NCI-H187 (cell line): ENCODE results near the gene RALGAPB.
A peak's percentile ranks its signal among the peaks of the same experiment; 100 is the strongest.

Experiments used
- DNase-seq, 2 experiments: peaks; one replicate each; lab custom pipeline; 2025; lab: John Stamatoyannopoulos, UW

RALGAPB gene

GRCh38 chr20:38609815-38610214 lies 137.2 kb downstream of the RALGAPB start:
- DNase-seq, result peak in 1 of 2 experiments; percentile 18

- DNase-seq, result no peak
Measured at GRCh38 chr20:38610521-38610920, 137.9 kb downstream of the RALGAPB start.

GRCh38 chr20:38612751-38613515 lies 140.3 kb downstream of the RALGAPB start:
- no peak for DNase-seq

GRCh38 chr20:38615283-38615682 lies 142.6 kb downstream of the RALGAPB start:
- DNase-seq, result no peak

- DNase-seq, result no peak
Measured at GRCh38 chr20:38616457-38616856, 143.8 kb downstream of the RALGAPB start.

GRCh38 chr20:38617011-38617829 lies 144.6 kb downstream of the RALGAPB start:
- DNase-seq, result no peak

- DNase-seq, result no peak
Measured at GRCh38 chr20:38617830-38618196, 145.2 kb downstream of the RALGAPB start.

GRCh38 chr20:38620441-38620840 lies 147.8 kb downstream of the RALGAPB start:
- DNase-seq, result no peak

- DNase-seq, result no peak
Measured at GRCh38 chr20:38623061-38623460, 150.4 kb downstream of the RALGAPB start.

GRCh38 chr20:38624084-38624483 lies 151.4 kb downstream of the RALGAPB start:
- no peak for DNase-seq

- DNase-seq, result no peak
Measured at GRCh38 chr20:38625896-38626295, 153.3 kb downstream of the RALGAPB start.

GRCh38 chr20:38626921-38627659 lies 154.4 kb downstream of the RALGAPB start:
- no peak for DNase-seq
